ENCODE measurements around the gene FARSA.

DNA sequence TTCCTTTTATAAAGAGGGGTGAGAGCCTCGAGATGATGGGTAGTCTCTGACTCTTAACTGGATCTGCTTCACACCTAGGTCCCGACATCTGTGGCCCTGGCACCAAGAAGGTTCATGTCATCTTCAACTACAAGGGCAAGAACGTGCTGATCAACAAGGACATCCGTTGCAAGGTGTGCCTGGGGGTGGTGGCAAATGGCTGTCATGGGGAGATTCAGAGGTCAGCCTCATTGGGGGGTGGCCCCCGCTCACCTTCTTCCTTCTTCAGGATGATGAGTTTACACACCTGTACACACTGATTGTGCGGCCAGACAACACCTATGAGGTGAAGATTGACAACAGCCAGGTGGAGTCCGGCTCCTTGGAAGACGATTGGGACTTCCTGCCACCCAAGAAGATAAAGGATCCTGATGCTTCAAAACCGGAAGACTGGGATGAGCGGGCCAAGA is 6.5 kb upstream of the FARSA start:
- TF ChIP-seq, protein P1, sequence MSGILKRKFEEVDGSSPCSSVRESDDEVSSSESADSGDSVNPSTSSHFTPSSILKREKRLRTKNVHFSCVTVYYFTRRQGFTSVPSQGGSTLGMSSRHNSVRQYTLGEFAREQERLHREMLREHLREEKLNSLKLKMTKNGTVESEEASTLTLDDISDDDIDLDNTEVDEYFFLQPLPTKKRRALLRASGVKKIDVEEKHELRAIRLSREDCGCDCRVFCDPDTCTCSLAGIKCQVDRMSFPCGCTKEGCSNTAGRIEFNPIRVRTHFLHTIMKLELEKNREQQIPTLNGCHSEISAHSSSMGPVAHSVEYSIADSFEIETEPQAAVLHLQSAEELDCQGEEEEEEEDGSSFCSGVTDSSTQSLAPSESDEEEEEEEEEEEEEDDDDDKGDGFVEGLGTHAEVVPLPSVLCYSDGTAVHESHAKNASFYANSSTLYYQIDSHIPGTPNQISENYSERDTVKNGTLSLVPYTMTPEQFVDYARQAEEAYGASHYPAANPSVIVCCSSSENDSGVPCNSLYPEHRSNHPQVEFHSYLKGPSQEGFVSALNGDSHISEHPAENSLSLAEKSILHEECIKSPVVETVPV (CRISPR knock-in tag; IDR thresholded peaks at IDR 0.05), result no peak
- TF ChIP-seq ZFP30 (CRISPR knock-in tag; IDR thresholded peaks at IDR 0.05), result no peak
- TF ChIP-seq ZFP3 (CRISPR knock-in tag; IDR thresholded peaks at IDR 0.05), result no peak
- TF ChIP-seq ISL1 (CRISPR knock-in tag; IDR thresholded peaks at IDR 0.05), result no peak
- no peak for TF ChIP-seq ZNF8 (CRISPR knock-in tag; IDR thresholded peaks at IDR 0.05)
- TF ChIP-seq ARNTL (CRISPR knock-in tag; IDR thresholded peaks at IDR 0.05; ENCODE audit: borderline replicate concordance, low read depth), result no peak
- TF ChIP-seq, protein P2, sequence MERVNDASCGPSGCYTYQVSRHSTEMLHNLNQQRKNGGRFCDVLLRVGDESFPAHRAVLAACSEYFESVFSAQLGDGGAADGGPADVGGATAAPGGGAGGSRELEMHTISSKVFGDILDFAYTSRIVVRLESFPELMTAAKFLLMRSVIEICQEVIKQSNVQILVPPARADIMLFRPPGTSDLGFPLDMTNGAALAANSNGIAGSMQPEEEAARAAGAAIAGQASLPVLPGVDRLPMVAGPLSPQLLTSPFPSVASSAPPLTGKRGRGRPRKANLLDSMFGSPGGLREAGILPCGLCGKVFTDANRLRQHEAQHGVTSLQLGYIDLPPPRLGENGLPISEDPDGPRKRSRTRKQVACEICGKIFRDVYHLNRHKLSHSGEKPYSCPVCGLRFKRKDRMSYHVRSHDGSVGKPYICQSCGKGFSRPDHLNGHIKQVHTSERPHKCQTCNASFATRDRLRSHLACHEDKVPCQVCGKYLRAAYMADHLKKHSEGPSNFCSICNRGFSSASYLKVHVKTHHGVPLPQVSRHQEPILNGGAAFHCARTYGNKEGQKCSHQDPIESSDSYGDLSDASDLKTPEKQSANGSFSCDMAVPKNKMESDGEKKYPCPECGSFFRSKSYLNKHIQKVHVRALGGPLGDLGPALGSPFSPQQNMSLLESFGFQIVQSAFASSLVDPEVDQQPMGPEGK (CRISPR knock-in tag; IDR thresholded peaks at IDR 0.05; ENCODE audit: borderline replicate concordance), result no peak

Data from SK-N-SH treated with all-trans-retinoic acid at 6 μM for 48 hours (cell line).